ENCODE measurements around the gene MRPL21.

- TF ChIP-seq CTCF (IDR thresholded peaks at IDR 0.05) (no peak), POLR2A (IDR thresholded peaks at IDR 0.05) (no peak)
Measured at GRCh38 chr11:68863553-68864265, 39.9 kb downstream of the MRPL21 start.
